LNCaP clone FGC (cell line): ENCODE results near the gene THOC1.
"Not testable (repeated sequence)": the region's sequence is repeated elsewhere in the genome, so short reads cannot be mapped to it uniquely, and the experiment has no call there.

ENCODE experiments used
- DNase-seq: peaks from one replicate; pipeline ENCODE4 v3.0.0-alpha.2; 2011; ENCODE audit warnings: low read depth
- H3K4me3 ChIP-seq: 2 replicates; pipeline ENCODE4 v1.5.1; 2011; ENCODE audit warnings: mild to moderate bottlenecking, low read depth, low read length, control low read depth
- TF ChIP-seq, protein P1 (sequence below): IDR thresholded peaks from 2 replicates; pipeline ENCODE4 v1.5.1; 2012; ENCODE audit warnings: mild to moderate bottlenecking; ENCODE audit not compliant: control insufficient read depth, insufficient read depth; ENCODE audit errors: extremely low read depth

Gene THOC1, protein sequence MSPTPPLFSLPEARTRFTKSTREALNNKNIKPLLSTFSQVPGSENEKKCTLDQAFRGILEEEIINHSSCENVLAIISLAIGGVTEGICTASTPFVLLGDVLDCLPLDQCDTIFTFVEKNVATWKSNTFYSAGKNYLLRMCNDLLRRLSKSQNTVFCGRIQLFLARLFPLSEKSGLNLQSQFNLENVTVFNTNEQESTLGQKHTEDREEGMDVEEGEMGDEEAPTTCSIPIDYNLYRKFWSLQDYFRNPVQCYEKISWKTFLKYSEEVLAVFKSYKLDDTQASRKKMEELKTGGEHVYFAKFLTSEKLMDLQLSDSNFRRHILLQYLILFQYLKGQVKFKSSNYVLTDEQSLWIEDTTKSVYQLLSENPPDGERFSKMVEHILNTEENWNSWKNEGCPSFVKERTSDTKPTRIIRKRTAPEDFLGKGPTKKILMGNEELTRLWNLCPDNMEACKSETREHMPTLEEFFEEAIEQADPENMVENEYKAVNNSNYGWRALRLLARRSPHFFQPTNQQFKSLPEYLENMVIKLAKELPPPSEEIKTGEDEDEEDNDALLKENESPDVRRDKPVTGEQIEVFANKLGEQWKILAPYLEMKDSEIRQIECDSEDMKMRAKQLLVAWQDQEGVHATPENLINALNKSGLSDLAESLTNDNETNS

GRCh38 chr18:267688-268552, at the start of gene THOC1:
TSS of gene THOC1 (minus strand) at chr18:268047. CDS start at chr18:268019, 28 bp downstream.
- peak within 1 kb of the TSS; percentile 93 for H3K4me3 ChIP-seq

GRCh38 chr18:317618-318017, 49.8 kb upstream of the THOC1 start:
- TF ChIP-seq, protein P1, sequence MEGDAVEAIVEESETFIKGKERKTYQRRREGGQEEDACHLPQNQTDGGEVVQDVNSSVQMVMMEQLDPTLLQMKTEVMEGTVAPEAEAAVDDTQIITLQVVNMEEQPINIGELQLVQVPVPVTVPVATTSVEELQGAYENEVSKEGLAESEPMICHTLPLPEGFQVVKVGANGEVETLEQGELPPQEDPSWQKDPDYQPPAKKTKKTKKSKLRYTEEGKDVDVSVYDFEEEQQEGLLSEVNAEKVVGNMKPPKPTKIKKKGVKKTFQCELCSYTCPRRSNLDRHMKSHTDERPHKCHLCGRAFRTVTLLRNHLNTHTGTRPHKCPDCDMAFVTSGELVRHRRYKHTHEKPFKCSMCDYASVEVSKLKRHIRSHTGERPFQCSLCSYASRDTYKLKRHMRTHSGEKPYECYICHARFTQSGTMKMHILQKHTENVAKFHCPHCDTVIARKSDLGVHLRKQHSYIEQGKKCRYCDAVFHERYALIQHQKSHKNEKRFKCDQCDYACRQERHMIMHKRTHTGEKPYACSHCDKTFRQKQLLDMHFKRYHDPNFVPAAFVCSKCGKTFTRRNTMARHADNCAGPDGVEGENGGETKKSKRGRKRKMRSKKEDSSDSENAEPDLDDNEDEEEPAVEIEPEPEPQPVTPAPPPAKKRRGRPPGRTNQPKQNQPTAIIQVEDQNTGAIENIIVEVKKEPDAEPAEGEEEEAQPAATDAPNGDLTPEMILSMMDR, result no peak
- no peak overlapping the region for H3K4me3 ChIP-seq
- DNase-seq, result no peak

More at GRCh38 chr18:267688-268552, at the start of gene THOC1:
- peak; percentile 51 for DNase-seq
- TF ChIP-seq, protein P1, result no peak

DNA sequence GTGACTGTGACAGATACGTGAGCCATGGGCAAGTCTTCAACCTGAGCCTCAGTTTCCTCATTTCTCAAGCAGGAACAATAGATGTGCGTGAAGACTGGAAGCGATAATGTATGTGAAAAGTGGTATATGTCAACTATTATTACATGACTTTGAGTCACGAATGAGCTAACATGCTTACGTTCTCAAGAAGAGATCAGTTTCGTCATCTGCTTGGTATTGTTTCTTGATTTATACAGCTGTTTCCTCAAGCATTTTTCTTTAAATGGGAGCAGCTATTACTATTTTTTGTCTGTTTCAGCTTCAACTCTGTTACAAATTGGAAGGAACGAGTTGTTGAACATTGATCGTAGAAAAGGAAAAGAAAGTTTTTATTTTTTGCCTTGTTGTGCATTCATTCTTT, 48.5 kb upstream of the THOC1 start:
- H3K4me3 ChIP-seq, result no peak overlapping the region
- no peak for DNase-seq
- TF ChIP-seq, protein P1, result no peak

DNA sequence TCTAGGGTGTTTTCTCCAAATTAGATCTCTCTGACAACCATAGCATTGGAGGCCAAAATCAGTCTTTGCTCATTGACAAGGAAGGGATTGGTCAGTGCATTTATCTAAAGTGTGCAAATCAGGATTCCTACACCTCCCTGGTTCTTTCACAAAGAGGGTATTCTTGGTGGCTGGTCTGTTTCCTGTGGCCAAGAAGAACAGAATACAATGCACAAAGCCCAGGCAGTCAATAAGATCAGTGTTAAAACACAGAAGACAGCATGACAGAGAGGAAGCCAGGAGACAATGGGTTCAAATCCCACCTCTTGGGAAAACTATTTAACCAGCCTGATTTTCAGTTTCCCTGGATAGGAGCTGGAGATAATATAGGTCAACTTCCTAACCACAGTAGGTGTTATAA, 46.1 kb upstream of the THOC1 start:
- no peak overlapping the region for H3K4me3 ChIP-seq
- DNase-seq, result no peak
- TF ChIP-seq, protein P1, result no peak

GRCh38 chr18:312415-312814, 44.6 kb upstream of the THOC1 start:
- no peak for DNase-seq
- TF ChIP-seq, protein P1, result no peak
- H3K4me3 ChIP-seq, result no peak overlapping the region

DNA sequence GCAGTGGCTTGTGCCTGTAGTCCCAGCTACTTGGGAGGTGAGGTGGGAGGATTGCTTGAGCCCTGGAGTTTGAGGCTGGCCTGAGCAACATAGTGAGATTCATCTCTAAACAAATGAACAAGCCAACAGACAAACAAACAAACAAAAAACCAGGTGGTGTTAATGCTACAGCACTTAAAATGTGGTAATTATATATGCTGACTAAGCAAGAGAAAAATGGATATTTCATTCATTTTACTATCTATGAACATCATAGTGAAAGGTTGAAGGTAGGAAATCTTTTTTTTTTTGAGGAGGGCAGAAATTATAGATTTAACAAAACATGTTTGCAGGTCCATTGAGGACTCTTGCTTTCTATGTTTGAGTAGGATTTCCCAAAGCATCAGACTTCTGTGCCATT, 42.2 kb upstream of the THOC1 start:
- H3K4me3 ChIP-seq, result no peak overlapping the region
- DNase-seq, result no peak
- TF ChIP-seq, protein P1, result no peak

DNA sequence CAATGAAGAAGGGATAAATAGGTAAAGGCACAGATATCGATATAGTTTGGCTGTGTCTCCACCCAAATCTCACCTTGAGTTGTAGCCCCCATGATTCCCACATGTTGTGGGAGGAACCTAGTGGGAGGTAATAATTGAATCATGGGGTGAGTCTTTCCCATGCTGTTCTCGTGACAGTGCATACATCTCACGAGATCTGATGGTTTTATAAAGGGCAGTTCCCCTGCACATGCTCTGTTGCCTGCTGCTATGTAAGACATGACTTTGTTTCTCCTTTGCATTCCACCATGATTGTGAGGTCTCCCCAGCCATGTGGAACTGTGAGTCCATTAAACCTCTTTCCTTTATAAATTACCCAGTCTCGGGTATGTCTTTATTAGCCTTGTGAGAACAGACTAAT, 40.2 kb upstream of the THOC1 start:
- not testable (repeated sequence) for H3K4me3 ChIP-seq, DNase-seq
